ENCODE measurements around the gene DLX2. TPM values are rescaled to one million over a fixed set of nuclear protein-coding genes. Genes with fewer than 3 reads are reported as not detected.

Gene DLX2
- total and polyA plus RNA-seq, 7 donors, result under 0.01 to 0.14 (median 0.04) TPM; not detected in 4

GRCh38 chr2:172082105-172082943 lies 20.4 kb downstream of the DLX2 start:
- no peak for DNase-seq
- no peak overlapping the region for H3K4me3 ChIP-seq
- TF ChIP-seq POLR2AphosphoS5 (IDR thresholded peaks at IDR 0.05) (no peak), EP300 (IDR thresholded peaks at IDR 0.05) (no peak), CTCF (IDR thresholded peaks at IDR 0.05) (no peak), POLR2A (IDR thresholded peaks at IDR 0.05) (no peak)
- peaks cover 0 to 38% (median 32%) of the 10 kb centered on the region in 4 donors for H3K4me1 ChIP-seq
- H3K27ac ChIP-seq, result no peak overlapping the region
- peaks cover 64 to 81% (median 73%) of the 10 kb centered on the region in 3 donors for H3K27me3 ChIP-seq
- intact Hi-C loops (cut with DNase I), result loop anchor here (10.0 kb wide), 1 partner anchor 188 kb away; the partner anchor contains the start of gene SLC25A12
- WGBS, 2 donors, result 5 to 7% methylated on average over 14 of the region's 14 CpGs
- no peaks in the 10 kb centered on the region for H3K9me3 ChIP-seq
- H3K36me3 ChIP-seq, result no peaks in the 10 kb centered on the region

- H3K27me3 ChIP-seq, result peaks cover 54 to 72% (median 64%) of the 10 kb centered on the region in 3 donors
- WGBS, 2 donors, result 8 to 10% methylated on average over 36 of the region's 36 CpGs
- intact Hi-C loops (cut with DNase I), result loop anchor here (10.0 kb wide), 1 partner anchor 187 kb away; the partner anchor contains the start of gene SLC25A12
These were observed 21.3 kb downstream of the DLX2 start for GRCh38 chr2:172081221-172082022.

GRCh38 chr2:172080641-172081220 lies 22.0 kb downstream of the DLX2 start:
- 15 to 28% methylated on average over 25 of the region's 25 CpGs for WGBS, 2 donors
- Histone ChIP-seq H3K27ac (no peak overlapping the region), H3K4me3 (no peak overlapping the region), H3K4me1 (peaks cover 0 to 25% (median 20%) of the 10 kb centered on the region in 4 donors), H3K9me3 (no peaks in the 10 kb centered on the region), H3K27me3 (peaks cover 48 to 65% (median 57%) of the 10 kb centered on the region in 3 donors), H3K36me3 (no peaks in the 10 kb centered on the region)
- intact Hi-C loops (cut with DNase I), result loop anchor here (10.0 kb wide), 1 partner anchor 186 kb away; the partner anchor contains the start of gene SLC25A12
- no peak for DNase-seq
- no peak for TF ChIP-seq POLR2AphosphoS5 (IDR thresholded peaks at IDR 0.05)
- TF ChIP-seq EP300 (IDR thresholded peaks at IDR 0.05), result no peak
- no peak for TF ChIP-seq POLR2A (IDR thresholded peaks at IDR 0.05)
- no peak for TF ChIP-seq CTCF (IDR thresholded peaks at IDR 0.05)

More at GRCh38 chr2:172081221-172082022, 21.3 kb downstream of the DLX2 start:
- Histone ChIP-seq H3K36me3 (no peaks in the 10 kb centered on the region), H3K9me3 (no peaks in the 10 kb centered on the region), H3K4me1 (peaks cover 0 to 32% (median 27%) of the 10 kb centered on the region in 4 donors), H3K4me3 (no peak overlapping the region), H3K27ac (no peak overlapping the region)
- no peak for DNase-seq
- TF ChIP-seq EP300 (IDR thresholded peaks at IDR 0.05) (no peak), POLR2A (IDR thresholded peaks at IDR 0.05) (no peak), POLR2AphosphoS5 (IDR thresholded peaks at IDR 0.05) (no peak), CTCF (IDR thresholded peaks at IDR 0.05) (no peak)

- intact Hi-C loops (cut with DNase I), result loop anchor here (10.0 kb wide), 1 partner anchor 185 kb away; the partner anchor contains the start of gene SLC25A12
- Histone ChIP-seq H3K27me3 (peaks cover 43 to 58% (median 51%) of the 10 kb centered on the region in 3 donors), H3K36me3 (no peaks in the 10 kb centered on the region), H3K9me3 (no peaks in the 10 kb centered on the region), H3K4me3 (no peak overlapping the region), H3K4me1 (peaks cover 0 to 18% (median 13%) of the 10 kb centered on the region in 4 donors), H3K27ac (no peak overlapping the region)
- no peak for DNase-seq
- WGBS, 2 donors, result 28 to 64% methylated on average over 38 of the region's 38 CpGs
- no peak for TF ChIP-seq POLR2AphosphoS5 (IDR thresholded peaks at IDR 0.05)
These were observed 22.7 kb downstream of the DLX2 start for GRCh38 chr2:172079838-172080640.

Measured in sigmoid colon (tissue), 7 donors.